Measurements from ENCODE around the gene RNF32. TPM values are rescaled to one million over a fixed set of nuclear protein-coding genes. Genes with fewer than 3 reads are reported as not detected.

RNF32 gene
- polyA plus RNA-seq, 1 donor (not counting 4 experiments of a cell fraction or from before 2014, with no cell fraction given): 0.34 TPM

DNA sequence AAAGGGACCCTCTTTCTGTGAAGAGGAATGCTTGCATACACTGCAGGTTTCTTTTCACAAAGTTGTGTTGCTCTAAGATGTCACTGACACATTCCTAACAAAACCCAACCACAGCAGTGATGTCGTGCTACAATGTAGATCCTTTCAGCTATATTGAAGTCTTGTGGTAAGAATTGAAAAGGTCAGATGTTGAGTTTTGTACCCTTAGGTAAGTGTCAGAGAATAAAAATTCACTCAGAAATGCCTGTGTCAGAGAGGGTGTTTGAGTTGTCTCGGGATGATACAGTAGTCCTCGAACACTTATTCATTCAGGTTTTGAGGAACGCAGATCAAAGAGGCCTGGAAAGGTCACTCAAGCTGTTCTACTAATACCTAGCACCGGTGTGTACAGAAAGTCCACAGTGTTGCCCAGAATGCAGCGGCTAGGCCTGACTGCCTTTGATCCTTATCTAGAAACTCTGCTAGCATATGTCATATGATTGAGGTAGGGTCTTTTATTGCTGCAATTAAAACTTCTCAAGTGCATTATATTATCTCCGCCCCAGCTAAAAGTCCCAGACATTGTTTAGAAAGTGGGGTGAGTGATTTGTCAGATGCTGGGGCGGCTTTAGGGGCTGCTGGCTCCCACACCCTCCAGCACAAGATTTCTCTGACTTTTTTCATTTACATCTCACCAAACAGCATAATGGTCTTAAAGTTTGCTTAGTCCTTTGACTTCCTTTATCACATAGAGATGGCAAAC, 26.0 kb downstream of the RNF32 start:
- no peaks in the 10 kb centered on the region for H3K27me3 ChIP-seq (ENCODE audit: control insufficient read depth, extremely low read depth, insufficient read depth, low read length)
- no peak overlapping the region for H3K4me2 ChIP-seq (ENCODE audit: control insufficient read depth, extremely low read depth, insufficient read depth, low read depth, low read length)
- H3K9me3 ChIP-seq (ENCODE audit: control insufficient read depth, low read depth, low read length): no peaks in the 10 kb centered on the region
- dilution Hi-C loops (cut with MboI; ENCODE audit: extremely low pct_ligation_motif_present, low sequenced_read_pairs): no loop called here
- no peak overlapping the region for H2AFZ ChIP-seq (ENCODE audit: control insufficient read depth, low read length)
- H3K27ac ChIP-seq (ENCODE audit: control insufficient read depth, insufficient read depth, low read length): no peak overlapping the region
- no peaks in the 10 kb centered on the region for H3K36me3 ChIP-seq (ENCODE audit: control insufficient read depth in 2 of 2, extremely low read depth in 1 of 2, insufficient read depth in 2 of 2, low read length in 2 of 2)
- H3K79me2 ChIP-seq (ENCODE audit: control insufficient read depth, insufficient read depth, low read length): no peaks in the 10 kb centered on the region
- H3K4me3 ChIP-seq (ENCODE audit: control insufficient read depth in 2 of 3, extremely low read depth in 1 of 3, insufficient read depth in 2 of 3, low read depth in 1 of 3, low read length in 3 of 3): no peak overlapping the region
- no peak for FAIRE-seq
- H4K20me1 ChIP-seq (ENCODE audit: control insufficient read depth, extremely low read depth, insufficient read depth, low read length): no peaks in the 10 kb centered on the region
- TF ChIP-seq EZH2 (IDR thresholded peaks at IDR 0.05; ENCODE audit: low read length): no peak
- TF ChIP-seq, protein P1, sequence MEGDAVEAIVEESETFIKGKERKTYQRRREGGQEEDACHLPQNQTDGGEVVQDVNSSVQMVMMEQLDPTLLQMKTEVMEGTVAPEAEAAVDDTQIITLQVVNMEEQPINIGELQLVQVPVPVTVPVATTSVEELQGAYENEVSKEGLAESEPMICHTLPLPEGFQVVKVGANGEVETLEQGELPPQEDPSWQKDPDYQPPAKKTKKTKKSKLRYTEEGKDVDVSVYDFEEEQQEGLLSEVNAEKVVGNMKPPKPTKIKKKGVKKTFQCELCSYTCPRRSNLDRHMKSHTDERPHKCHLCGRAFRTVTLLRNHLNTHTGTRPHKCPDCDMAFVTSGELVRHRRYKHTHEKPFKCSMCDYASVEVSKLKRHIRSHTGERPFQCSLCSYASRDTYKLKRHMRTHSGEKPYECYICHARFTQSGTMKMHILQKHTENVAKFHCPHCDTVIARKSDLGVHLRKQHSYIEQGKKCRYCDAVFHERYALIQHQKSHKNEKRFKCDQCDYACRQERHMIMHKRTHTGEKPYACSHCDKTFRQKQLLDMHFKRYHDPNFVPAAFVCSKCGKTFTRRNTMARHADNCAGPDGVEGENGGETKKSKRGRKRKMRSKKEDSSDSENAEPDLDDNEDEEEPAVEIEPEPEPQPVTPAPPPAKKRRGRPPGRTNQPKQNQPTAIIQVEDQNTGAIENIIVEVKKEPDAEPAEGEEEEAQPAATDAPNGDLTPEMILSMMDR (optimal IDR thresholded peaks at IDR 0.05 in 1 of 3, IDR thresholded peaks at IDR 0.05 in 1 of 3, conservative IDR thresholded peaks at IDR 0.05 in 1 of 3; ENCODE audit: extremely low read depth in 1 of 3, insufficient read depth in 2 of 3, low read length in 3 of 3): no peak
- no peak overlapping the region for H3K9ac ChIP-seq (ENCODE audit: control insufficient read depth, extremely low read depth, insufficient read depth, low read length)
- H3K4me1 ChIP-seq (ENCODE audit: control insufficient read depth, extremely low read depth, insufficient read depth, low read length): no peaks in the 10 kb centered on the region
- no peak for DNase-seq (ENCODE audit: low read depth, low spot score)
- H3K9me1 ChIP-seq (ENCODE audit: control insufficient read depth, extremely low read depth, insufficient read depth, low read length): no peaks in the 10 kb centered on the region

DNA sequence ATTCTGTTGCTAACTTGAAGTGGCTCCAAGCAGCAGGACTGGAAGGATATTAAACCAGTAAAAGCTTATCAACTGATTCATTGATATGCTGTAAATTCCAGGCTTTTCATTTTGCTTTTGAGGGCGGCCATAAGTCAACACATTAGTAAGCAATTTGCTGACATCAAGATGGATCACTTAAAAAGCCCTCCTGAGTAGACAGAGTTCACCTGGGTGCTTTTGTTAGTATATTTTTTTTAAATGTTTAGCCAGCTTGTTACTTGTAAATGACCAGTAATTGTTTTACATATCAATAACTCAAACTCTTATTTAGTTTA, 26.5 kb downstream of the RNF32 start:
- Histone ChIP-seq H2AFZ (ENCODE audit: control insufficient read depth, low read length) (no peak overlapping the region), H3K9me1 (ENCODE audit: control insufficient read depth, extremely low read depth, insufficient read depth, low read length) (no peaks in the 10 kb centered on the region), H3K27ac (ENCODE audit: control insufficient read depth, insufficient read depth, low read length) (no peak overlapping the region), H3K4me3 (ENCODE audit: control insufficient read depth in 2 of 3, extremely low read depth in 1 of 3, insufficient read depth in 2 of 3, low read depth in 1 of 3, low read length in 3 of 3) (no peak overlapping the region), H4K20me1 (ENCODE audit: control insufficient read depth, extremely low read depth, insufficient read depth, low read length) (no peaks in the 10 kb centered on the region), H3K27me3 (ENCODE audit: control insufficient read depth, extremely low read depth, insufficient read depth, low read length) (no peaks in the 10 kb centered on the region), H3K36me3 (ENCODE audit: control insufficient read depth in 2 of 2, extremely low read depth in 1 of 2, insufficient read depth in 2 of 2, low read length in 2 of 2) (no peaks in the 10 kb centered on the region), H3K4me2 (ENCODE audit: control insufficient read depth, extremely low read depth, insufficient read depth, low read depth, low read length) (no peak overlapping the region), H3K9me3 (ENCODE audit: control insufficient read depth, low read depth, low read length) (no peaks in the 10 kb centered on the region), H3K4me1 (ENCODE audit: control insufficient read depth, extremely low read depth, insufficient read depth, low read length) (no peaks in the 10 kb centered on the region), H3K9ac (ENCODE audit: control insufficient read depth, extremely low read depth, insufficient read depth, low read length) (no peak overlapping the region), H3K79me2 (ENCODE audit: control insufficient read depth, insufficient read depth, low read length) (no peaks in the 10 kb centered on the region)
- TF ChIP-seq EZH2 (IDR thresholded peaks at IDR 0.05; ENCODE audit: low read length): no peak
- TF ChIP-seq, protein P1 (optimal IDR thresholded peaks at IDR 0.05 in 1 of 3, IDR thresholded peaks at IDR 0.05 in 1 of 3, conservative IDR thresholded peaks at IDR 0.05 in 1 of 3; ENCODE audit: extremely low read depth in 1 of 3, insufficient read depth in 2 of 3, low read length in 3 of 3): no peak
- dilution Hi-C loops (cut with MboI; ENCODE audit: extremely low pct_ligation_motif_present, low sequenced_read_pairs): no loop called here
- FAIRE-seq (no peak), DNase-seq (ENCODE audit: low read depth, low spot score) (no peak)
